K562 (cell line): ENCODE results near the gene GUK1. TPM values are rescaled to one million over a fixed set of nuclear protein-coding genes. Genes with fewer than 3 reads are reported as not detected.

Experiments used
- ATAC-seq: fragments of 200-7000 bp; cut with Tn5 transposase; 3 replicates; pipeline ENCODE4 v1.9.1; 2020; ENCODE audit warnings: moderate library complexity
- BruUV-seq: library from RNA; stranded (reverse); fragments of 400-500 nt; replicated peaks from 2 replicates; lab custom pipeline; 2021; lab: Mats Ljungman, UMichigan
- CTCF ChIA-PET: fragments of 300-600 bp; formaldehyde crosslinking; extraction: SDS; loops from one replicate; lab custom pipeline; 2021; ENCODE audit warnings: low intra/inter-chr PET ratio; lab: Yijun Ruan, JAX
- POLR2A ChIA-PET: fragments of 300-600, 350-650 bp; sonication (Branson Sonifier 250); formaldehyde crosslinking; extraction: SDS; loops from one replicate; lab custom pipeline; 2021; ENCODE audit warnings: antibody characterized with exemption, inconsistent platforms; lab: Yijun Ruan, JAX
- DNase-seq, 4 experiments: peaks; one replicate each; pipeline versions ENCODE4 v3.0.0 to v3.0.0-alpha.2; 2011 to 2018; ENCODE audit warnings: low spot score in 3 of 4, mixed read lengths in 3 of 4; ENCODE audit errors: extremely low read depth in 1 of 4
- FAIRE-seq: peaks from 2 replicates; lab custom pipeline; 2011; peaks lifted over from hg19 to GRCh38; lab: Jason Lieb, UNC
- H2AFZ ChIP-seq: 2 replicates; pipeline ENCODE4 v1.6.0; 2011; ENCODE audit warnings: low read depth, low read length, control low read depth, inconsistent platforms
- H3K27ac ChIP-seq: fragments of 200-600 bp; 3 replicates; pipeline ENCODE4 v1.8.0; 2011; ENCODE audit warnings: low read depth, mild to moderate bottlenecking, control low read depth, inconsistent platforms, low read length, moderate library complexity, mixed read lengths; ENCODE audit errors: extremely low read depth
- H3K27me3 ChIP-seq, 2 experiments: fragments of 300-600 bp in 1 of 2; 2 replicates in 1 of 2; 3 replicates in 1 of 2; pipeline versions ENCODE4 v1.6.0 to v1.8.0; 2011; ENCODE audit warnings: inconsistent platforms in 2 of 2, low read length in 2 of 2, mild to moderate bottlenecking in 1 of 2, mixed read lengths in 1 of 2, moderate library complexity in 1 of 2; ENCODE audit not compliant: control insufficient read depth in 2 of 2, insufficient read depth in 2 of 2
- H3K36me3 ChIP-seq: fragments of 300-600 bp; 3 replicates; pipeline ENCODE4 v1.8.0; 2011; ENCODE audit warnings: mild to moderate bottlenecking, low read length, inconsistent platforms; ENCODE audit not compliant: control insufficient read depth, insufficient read depth
- H3K4me1 ChIP-seq, 2 experiments: fragments of 200-600 bp in 1 of 2; replicated peaks in 1 of 2; 2 replicates in 1 of 2; 3 replicates in 1 of 2; pipeline versions ENCODE4 v1.5.1 to v1.8.0; 2011; ENCODE audit warnings: inconsistent platforms in 2 of 2, low read length in 2 of 2, mild to moderate bottlenecking in 1 of 2, mixed read lengths in 1 of 2, moderate library complexity in 1 of 2; ENCODE audit not compliant: control insufficient read depth in 2 of 2, insufficient read depth in 2 of 2
- H3K4me2 ChIP-seq: 2 replicates; pipeline ENCODE4 v1.6.1; 2011; ENCODE audit warnings: low read length, control low read depth, inconsistent platforms, mixed read lengths; ENCODE audit not compliant: insufficient read depth
- H3K4me3 ChIP-seq: fragments of 200-600 bp; sonication (generic), shearing (Covaris generic); 2 replicates; pipeline ENCODE4 v1.5.1; 2016; ENCODE audit warnings: control low read depth, inconsistent platforms
- H3K79me2 ChIP-seq: fragments of 200-600 bp; 3 replicates; pipeline ENCODE4 v1.8.0; 2011; ENCODE audit warnings: low read length, inconsistent platforms; ENCODE audit not compliant: control insufficient read depth, insufficient read depth
- H3K9ac ChIP-seq, 2 experiments: 2 replicates each; pipeline versions ENCODE4 v1.6.0 to v1.6.1; 2011; ENCODE audit warnings: low read depth in 2 of 2, low read length in 2 of 2, control low read depth in 1 of 2, inconsistent platforms in 1 of 2, mild to moderate bottlenecking in 1 of 2, mixed read lengths in 1 of 2; ENCODE audit not compliant: insufficient read depth in 1 of 2
- H3K9me1 ChIP-seq: one replicate; pipeline ENCODE4 v1.6.0; 2011; ENCODE audit warnings: inconsistent platforms, mild to moderate bottlenecking, low read length, moderate library complexity; ENCODE audit not compliant: control insufficient read depth, insufficient read depth
- H3K9me3 ChIP-seq: replicated peaks from 2 replicates; pipeline ENCODE4 v1.5.1; 2011; ENCODE audit warnings: low read depth, low read length, inconsistent platforms; ENCODE audit not compliant: control insufficient read depth, insufficient read depth
- H4K20me1 ChIP-seq: replicated peaks from 2 replicates; pipeline ENCODE4 v1.6.1; 2011; ENCODE audit warnings: low read length, inconsistent platforms, mixed read lengths; ENCODE audit not compliant: control insufficient read depth, insufficient read depth
- ASH1L ChIP-seq: fragments of 450-650 bp; IDR thresholded peaks from 2 replicates; pipeline ENCODE4 v1.6.1; 2018; ENCODE audit warnings: borderline replicate concordance, mild to moderate bottlenecking, low read depth; ENCODE audit not compliant: partially characterized antibody
- CHD7 ChIP-seq: fragments of 200-600 bp; sonication (generic); IDR thresholded peaks from one replicate; pipeline ENCODE4 v1.6.1; 2012; ENCODE audit warnings: mild to moderate bottlenecking, low read depth, low read length, inconsistent platforms
- GABPB2 ChIP-seq: fragments of 250-450 bp; sonication (Bioruptor Pico); conservative IDR thresholded peaks from 2 replicates; pipeline ENCODE4 v1.5.1; 2021; ENCODE audit warnings: mild to moderate bottlenecking
- PHF21A ChIP-seq: fragments of 450-650 bp; IDR thresholded peaks from 2 replicates; pipeline ENCODE4 v1.6.1; 2017; ENCODE audit warnings: low read depth, borderline replicate concordance
- PRPF4 ChIP-seq: fragments of 200-400 bp; formaldehyde crosslinking; IDR thresholded peaks from one replicate; pipeline ENCODE4 v1.6.1; 2017; ENCODE audit warnings: low read length, low read depth, mild to moderate bottlenecking; ENCODE audit not compliant: insufficient read depth, poor library complexity, severe bottlenecking
- RBM25 ChIP-seq: fragments of 200-400 bp; formaldehyde crosslinking; IDR thresholded peaks from 2 replicates; pipeline ENCODE4 v1.6.1; 2018; ENCODE audit warnings: low read length, low read depth, moderate library complexity; ENCODE audit not compliant: severe bottlenecking
- SETDB1 ChIP-seq: IDR thresholded peaks from one replicate; pipeline ENCODE4 v1.6.1; 2012; ENCODE audit warnings: low read length, control low read depth, inconsistent platforms
- TCF7L2 ChIP-seq: fragments of 150-350 bp; IDR thresholded peaks from 2 replicates; pipeline ENCODE4 v1.6.1; 2016; ENCODE audit warnings: low read depth, mild to moderate bottlenecking, low read length, moderate library complexity
- ZNF263 ChIP-seq: sonication (generic); formaldehyde crosslinking; IDR thresholded peaks from 2 replicates; pipeline ENCODE4 v1.8.0; 2022; ENCODE audit warnings: mild to moderate bottlenecking, missing genetic modification reagents, borderline replicate concordance
- WGBS: fragments of 100-300 bp; shearing (Covaris generic); methylation state at CpG from one replicate; pipeline ENCODE4 v1.1.6; 2016; ENCODE audit warnings: low coverage, mixed read lengths; ENCODE audit not compliant: insufficient coverage; ENCODE audit errors: missing lambda C conversion rate; 5-methylcytosine and 5-hydroxymethylcytosine counted together
- in situ Hi-C: fragments of 300-500 bp; cut with MboI; formaldehyde crosslinking; loops from 4 replicates; pipeline ENCODE4 v1.15.0; 2018; ENCODE audit warnings: inconsistent platforms, mixed read lengths
- intact Hi-C: fragments of 100-400 bp; cut with micrococcal nuclease; formaldehyde crosslinking; loops from 2 replicates; pipeline ENCODE4 v1.14.2; 2022
- polyA plus RNA-seq, 8 experiments: library from polyadenylated mRNA; depleted of rRNA in 4 of 8; stranded (reverse) in 5 of 8; unstranded in 3 of 8; fragments of >200 nt; fragmentation: Nextera tagmentation in 2 of 8; fragmentation: Illumina TruSeq in 1 of 8; extraction: Ambion mirVana in 2 of 8; extraction: Trizol in 1 of 8; gene quantifications; 2 replicates each; pipeline versions ENCODE4 v1.2.1 to v1.2.3, GENCODE V29; 2011 to 2014; ENCODE audit warnings: inconsistent platforms in 1 of 8, missing spikeins in 1 of 8
- total RNA-seq, 7 experiments: library from RNA; depleted of rRNA in 6 of 7; stranded (reverse); fragments of >200 nt in 6 of 7; fragmentation: Illumina TruSeq in 2 of 7; extraction: Trizol in 2 of 7; gene quantifications; 2 replicates each; pipeline versions ENCODE4 v1.2.1 to v1.2.3, GENCODE V29; 2011 to 2021; ENCODE audit warnings: low replicate concordance in 1 of 7
- TF ChIP-seq, protein P1 (sequence below): fragments of 250-450 bp; sonication (Bioruptor Pico); IDR thresholded peaks from 2 replicates; pipeline ENCODE4 v1.8.0; 2022; ENCODE audit warnings: inconsistent platforms, mild to moderate bottlenecking, moderate library complexity, borderline replicate concordance

GUK1 gene
- total and polyA plus RNA-seq, 9 of the 15 experiments (the other 6 are each of a cell fraction or from before 2014, with no cell fraction given) = 7.0 to 331 (median 132) TPM

- POLR2A ChIA-PET = interaction anchor here (0.6 to 2.1 kb wide), 9 partner anchors 8 to 763 kb away, joined by 3 to 13 read pairs (median 4); partner anchors contain the start of gene ARF1
- Histone ChIP-seq H2AFZ (no peak overlapping the region), H3K4me1 (peaks cover 26 to 65% of the 10 kb centered on the region in 2 experiments), H3K9me3 (peaks cover 5% of the 10 kb centered on the region; the same call in 1 of the 2 replicates), H3K36me3 (peaks cover 29% of the 10 kb centered on the region; the same call in 2 of the 3 replicates), H3K27ac (no peak overlapping the region), H3K4me2 (no peak overlapping the region), H3K27me3 (no peaks in the 10 kb centered on the region), H3K9ac (0 out of 4 replicates have a peak overlapping the region, but pooled peaks of 1 of the 2 experiments have one; percentile 11), H3K9me1 (no peaks in the 10 kb centered on the region), H4K20me1 (no peaks in the 10 kb centered on the region), H3K4me3 (no peak overlapping the region), H3K79me2 (peaks cover 50% of the 10 kb centered on the region)
- in situ Hi-C loops (no loop called here), intact Hi-C loops (no loop called here)
- BruUV-seq = no TSS peak
- CTCF ChIA-PET = no interaction called here
- DNase-seq = peak in 1 of 4 experiments; percentile 4
- no peak for FAIRE-seq
- WGBS = 90% methylated on average over 9 of the region's 9 CpGs
- no peak for ATAC-seq
- TF ChIP-seq ASH1L = no peak
- TF ChIP-seq PHF21A = no peak
- no peak for TF ChIP-seq RBM25
- TF ChIP-seq GABPB2 (CRISPR knock-in tag) = no peak
- TF ChIP-seq CHD7 = no peak
- TF ChIP-seq TCF7L2 = no peak
- no peak for TF ChIP-seq ZNF263 (CRISPR knock-in tag)
- TF ChIP-seq, protein P1, sequence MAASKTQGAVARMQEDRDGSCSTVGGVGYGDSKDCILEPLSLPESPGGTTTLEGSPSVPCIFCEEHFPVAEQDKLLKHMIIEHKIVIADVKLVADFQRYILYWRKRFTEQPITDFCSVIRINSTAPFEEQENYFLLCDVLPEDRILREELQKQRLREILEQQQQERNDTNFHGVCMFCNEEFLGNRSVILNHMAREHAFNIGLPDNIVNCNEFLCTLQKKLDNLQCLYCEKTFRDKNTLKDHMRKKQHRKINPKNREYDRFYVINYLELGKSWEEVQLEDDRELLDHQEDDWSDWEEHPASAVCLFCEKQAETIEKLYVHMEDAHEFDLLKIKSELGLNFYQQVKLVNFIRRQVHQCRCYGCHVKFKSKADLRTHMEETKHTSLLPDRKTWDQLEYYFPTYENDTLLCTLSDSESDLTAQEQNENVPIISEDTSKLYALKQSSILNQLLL (CRISPR knock-in tag) = no peak
- no peak for TF ChIP-seq SETDB1
- TF ChIP-seq PRPF4 = no peak
Observed at GRCh38 chr1:228106800-228107054, 33.4 kb upstream of the GUK1 start.
